Activated T-helper 1 cell treated with Interleukin-2 at 50 U/mL for 16 hours (primary cell): ENCODE measurements around the gene ETNK1.
"Not testable (repeated sequence)": the region's sequence is repeated elsewhere in the genome, so short reads cannot be mapped to it uniquely, and the experiment has no call there.

ENCODE experiments used
- DNase-seq: peaks from one replicate; pipeline ENCODE4 v3.0.0-alpha.2; 2020; ENCODE audit warnings: low read depth

The ETNK1 gene

DNA sequence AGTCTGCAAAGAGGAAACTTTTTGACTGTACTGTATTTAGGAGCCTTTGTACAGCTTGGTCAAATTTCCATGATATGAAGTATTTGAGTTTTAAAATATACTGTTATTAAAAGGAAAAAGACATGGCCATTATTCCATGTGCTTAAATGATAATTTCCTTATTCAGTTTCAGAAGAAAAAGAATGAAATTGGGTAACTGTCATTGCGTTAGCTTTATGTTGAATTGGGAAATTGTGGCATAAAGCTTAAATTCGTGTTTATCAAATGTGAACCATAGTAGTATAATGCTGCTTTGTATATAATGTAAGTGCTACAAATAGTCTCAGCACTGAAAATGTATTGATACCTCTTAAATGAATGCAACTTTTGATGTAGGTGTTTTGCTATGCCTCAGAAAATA is 64.9 kb downstream of the ETNK1 start:
- DNase-seq: no peak

DNA sequence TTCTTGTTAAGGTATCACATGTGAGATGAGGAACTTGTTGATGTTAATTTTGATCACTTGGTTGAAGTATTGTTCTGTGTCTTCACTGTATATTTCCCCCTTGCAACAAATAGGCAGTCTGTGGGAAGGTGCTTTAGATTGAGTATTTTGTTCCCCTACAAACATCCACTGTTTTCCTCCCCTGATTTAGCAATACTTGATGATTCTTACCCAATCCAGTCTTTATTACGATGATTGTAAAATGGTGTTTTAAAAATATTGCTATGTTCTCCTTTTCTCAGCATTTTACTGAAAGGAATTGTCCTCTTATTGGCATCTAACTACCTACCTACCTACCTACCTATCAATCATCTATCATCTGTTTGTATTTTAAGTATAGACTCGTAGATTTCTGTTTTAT is 66.3 kb downstream of the ETNK1 start:
- DNase-seq: no peak

DNA sequence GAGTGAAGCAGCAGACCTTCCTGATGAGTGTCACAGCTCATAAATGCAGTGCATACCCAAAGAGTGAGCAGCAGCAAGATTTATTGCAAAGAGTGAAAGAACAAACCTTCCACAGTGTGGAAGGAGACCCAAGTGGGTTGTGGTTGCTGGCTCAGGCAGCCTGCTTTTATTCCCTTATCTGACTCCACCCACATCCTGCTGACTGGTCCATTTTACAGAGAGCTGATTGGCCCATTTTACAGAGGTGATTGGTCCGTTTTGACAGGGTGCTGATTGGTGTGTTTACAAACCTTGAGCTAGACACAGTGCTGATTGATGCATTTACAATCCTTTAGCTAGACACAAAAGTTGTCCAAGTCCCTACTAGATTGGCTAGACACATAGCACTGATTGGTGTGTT is 67.5 kb downstream of the ETNK1 start:
- DNase-seq: not testable (repeated sequence)

DNA sequence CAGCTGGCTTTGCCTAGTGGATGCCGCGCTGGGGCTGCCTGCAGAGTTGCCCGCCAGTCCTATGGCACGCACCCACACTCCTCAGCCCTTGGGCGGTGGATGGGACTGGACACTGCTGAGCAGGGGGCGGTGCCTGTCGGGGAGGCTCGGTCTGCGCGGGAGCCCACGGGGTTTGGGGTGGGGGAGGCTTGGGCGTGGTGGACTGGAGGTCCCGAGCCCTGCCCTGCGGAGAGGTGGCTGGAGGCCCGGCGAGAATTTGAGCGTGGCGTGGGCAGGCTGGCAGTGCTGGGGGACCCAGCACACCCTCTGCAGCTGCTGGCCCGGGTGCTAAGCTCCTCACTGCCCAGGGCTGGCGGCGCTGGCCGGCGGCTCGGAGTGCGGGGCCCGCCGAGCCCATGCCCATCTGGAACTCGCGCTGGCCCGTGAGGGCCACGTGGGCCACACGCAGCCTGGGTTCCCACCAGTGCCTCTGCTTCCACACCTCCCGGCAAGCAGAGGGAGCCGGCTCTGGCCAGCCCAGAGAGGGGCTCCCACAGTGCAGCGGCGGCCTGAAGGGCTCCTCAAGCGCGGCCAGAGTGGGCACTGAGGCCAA is 68.1 kb downstream of the ETNK1 start:
- no peak for DNase-seq

DNA sequence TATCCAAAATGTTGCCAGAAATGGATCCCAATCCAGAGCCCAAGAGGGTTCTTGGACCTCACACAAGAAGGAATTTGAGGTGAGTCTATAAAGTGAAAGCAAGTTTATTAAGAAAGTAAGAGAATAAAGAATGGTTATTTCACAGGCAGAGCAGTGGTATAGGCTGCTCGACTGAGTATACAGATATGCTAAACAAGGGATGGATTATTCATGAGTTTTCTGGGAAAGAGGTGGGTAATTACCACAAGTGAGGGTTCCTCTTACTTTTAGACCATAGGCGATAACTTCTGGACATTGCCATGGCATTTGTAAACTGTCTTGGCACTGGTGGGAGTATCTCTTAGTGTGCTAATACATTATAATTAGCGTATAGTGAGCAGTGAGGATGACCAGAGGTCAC is 73.6 kb downstream of the ETNK1 start:
- DNase-seq: no peak

DNA sequence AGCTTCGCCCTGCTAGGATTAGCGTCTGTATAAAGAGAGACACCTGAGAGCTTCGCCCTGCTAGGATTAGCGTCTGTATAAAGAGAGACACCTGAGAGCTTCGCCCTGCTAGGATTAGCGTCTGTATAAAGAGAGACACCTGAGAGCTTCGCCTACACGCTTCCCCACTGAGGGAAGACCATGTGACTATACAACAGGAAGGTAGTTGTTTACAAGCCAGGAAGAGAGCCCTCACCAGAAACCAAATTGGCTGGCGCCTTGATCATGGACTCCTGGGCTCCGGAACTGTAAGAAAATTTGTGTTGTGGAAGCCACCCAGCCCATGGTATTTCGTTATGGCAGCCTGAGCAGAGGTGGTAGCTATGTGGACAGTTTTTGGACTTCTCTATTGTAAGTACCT is 74.7 kb downstream of the ETNK1 start:
- not testable (repeated sequence) for DNase-seq

DNA sequence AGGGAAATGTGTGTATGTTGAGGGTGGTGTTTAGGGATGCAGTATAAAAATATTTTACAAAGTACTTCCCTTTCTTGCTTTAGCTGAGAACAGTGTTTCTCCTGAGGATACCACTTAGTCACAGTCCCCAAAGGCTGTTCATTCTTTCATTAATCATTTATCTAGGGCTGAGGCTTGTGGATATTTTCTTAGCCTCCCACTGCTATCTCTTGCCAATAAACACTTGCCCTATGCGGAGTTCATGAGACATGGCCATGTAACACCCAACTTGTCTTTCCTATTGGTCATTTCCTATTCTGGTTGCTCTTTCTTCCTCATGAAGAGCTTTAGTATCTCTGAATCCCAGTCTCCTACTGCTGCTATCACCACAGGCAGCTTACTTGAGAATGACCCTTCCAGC is 75.1 kb downstream of the ETNK1 start:
- no peak for DNase-seq

DNA sequence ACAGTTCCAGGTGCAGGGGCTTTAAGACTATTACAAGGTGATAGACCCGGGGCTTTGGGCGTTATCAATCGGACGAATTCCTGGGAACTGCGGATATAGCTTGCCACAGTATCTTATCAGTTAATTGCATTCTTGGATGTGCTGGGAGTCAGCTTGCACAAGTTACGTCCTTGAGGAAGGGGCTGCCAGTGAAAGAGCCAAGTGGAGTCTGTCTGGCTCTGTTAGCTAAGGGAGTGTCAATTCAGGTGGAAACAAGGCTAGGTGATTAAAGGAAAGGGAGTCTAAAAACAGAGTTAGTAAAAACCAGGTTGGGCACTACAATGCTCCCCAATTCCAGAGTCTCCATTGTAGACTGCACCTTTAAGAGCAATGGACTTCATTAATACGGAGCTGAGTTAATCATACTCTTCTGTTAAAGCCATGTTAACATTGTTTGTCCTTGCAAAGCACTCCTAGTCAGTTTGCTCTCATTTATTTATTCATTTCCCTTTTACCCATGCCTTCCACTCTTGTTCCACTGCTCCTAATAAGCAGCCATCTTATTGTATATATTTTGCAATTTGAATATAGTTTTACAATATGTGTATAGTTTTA is 76.3 kb downstream of the ETNK1 start:
- not testable (repeated sequence) for DNase-seq

DNA sequence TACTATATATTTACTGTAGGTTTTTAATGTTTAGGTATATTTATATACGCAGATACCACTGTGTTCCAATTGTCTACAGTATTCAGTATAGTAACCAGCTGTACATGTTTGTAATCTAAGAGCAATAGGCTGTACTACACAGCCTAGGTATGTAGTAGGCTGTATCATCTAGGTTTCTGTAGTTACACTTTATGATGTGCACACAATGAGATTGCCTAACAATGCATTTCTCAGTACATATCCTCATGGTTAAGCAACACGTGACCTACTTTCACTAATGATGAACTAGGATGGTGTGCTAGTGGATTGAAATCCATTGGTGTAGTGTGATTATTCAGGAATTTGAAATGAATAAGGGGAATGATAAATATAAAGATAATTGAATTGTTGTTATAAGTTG is 77.7 kb downstream of the ETNK1 start:
- DNase-seq: no peak

DNA sequence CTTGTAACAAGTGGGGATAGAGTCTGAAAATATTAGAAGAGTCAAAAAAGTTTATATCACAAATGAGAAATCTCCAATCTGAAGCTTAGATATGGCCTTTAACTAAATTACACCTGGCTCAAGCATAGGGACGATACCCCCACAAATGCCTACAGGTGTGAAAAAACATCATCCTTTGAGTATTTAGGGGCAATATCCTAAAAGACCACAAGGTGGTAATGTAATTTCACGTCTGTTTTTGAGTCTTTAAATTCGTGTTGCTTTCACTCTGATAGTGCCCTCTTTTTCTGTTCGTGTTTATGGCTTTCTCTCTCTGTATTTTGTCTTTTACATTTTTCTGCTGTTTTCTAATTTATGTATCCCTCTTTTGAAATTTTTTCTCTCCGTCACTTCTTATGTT is 84.3 kb downstream of the ETNK1 start:
- no peak for DNase-seq

DNA sequence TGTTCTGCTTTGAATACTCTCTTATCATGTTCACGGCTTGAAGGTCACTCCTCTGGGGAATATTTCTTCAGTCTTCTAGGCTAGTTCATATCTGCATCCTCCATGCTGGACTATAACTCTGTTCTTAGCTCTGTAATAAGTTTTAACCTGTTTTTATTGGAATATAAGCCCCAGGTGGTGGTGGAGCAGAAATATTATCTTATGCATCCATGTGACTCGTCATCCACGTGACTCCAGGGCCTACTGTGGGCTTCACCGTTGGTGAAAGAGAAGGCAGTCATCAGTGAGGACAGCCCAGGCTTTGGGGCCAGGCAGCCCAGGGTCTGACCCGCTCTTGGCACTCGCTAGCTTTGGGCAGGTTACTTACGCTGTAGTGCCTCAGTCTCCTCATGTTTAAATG is 87.1 kb downstream of the ETNK1 start:
- DNase-seq: no peak

DNA sequence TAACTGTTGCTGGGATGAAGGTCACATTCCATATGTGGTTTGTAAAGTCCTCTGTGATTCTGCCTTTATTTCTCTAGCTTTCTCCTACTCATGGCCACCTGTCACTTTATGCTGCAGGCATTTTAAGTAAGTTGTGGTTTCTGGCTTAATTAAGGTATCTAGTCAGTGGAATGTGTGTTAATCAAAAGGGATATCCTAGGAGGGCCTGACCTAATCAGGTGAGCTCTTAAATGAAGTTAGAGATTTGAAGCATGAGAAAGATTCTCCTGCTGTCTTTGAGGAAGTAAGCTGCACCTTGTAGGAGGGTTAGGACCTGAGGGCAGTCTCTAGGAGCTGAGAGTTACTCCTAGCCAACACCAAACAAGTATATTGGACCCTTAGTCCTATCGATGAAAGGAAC is 90.3 kb downstream of the ETNK1 start:
- DNase-seq: no peak

DNA sequence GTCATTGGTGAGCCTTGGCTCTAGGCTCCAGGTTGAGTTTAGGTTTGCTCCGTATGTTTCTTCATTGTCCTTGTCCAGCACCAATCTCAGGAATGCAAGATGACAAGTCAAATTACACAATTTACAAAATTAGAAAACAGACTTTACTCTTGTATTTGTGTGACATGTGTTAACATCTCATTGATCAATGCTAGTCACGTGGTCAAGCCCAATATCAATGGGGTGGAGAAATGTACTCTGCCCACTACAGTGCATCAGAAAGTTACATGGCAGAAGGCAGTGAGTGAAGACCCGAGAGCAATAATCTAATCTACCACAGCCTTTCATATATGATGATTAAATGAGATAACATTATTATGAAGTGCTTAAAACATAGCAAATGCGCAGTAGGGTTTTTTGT is 94.8 kb downstream of the ETNK1 start:
- DNase-seq: no peak

DNA sequence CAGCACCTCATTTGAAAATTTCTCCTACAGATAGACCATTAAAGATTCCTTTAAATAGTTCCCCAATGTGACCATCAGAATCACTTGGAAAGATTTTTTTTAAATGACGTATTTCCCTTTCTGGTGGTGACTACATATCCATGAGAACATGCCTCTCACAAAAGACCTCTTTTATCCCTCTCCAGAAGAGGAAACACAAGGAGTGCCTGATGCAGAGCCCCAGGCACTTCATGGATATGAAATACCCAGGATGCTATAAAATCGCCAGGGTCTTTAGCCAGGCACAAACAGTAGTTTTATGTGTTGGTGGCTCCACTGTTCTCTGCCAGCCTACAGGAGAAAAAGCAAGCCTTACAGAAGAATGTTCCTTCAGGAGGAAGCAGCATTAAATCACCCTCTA is 97.1 kb downstream of the ETNK1 start:
- DNase-seq: no peak

DNA sequence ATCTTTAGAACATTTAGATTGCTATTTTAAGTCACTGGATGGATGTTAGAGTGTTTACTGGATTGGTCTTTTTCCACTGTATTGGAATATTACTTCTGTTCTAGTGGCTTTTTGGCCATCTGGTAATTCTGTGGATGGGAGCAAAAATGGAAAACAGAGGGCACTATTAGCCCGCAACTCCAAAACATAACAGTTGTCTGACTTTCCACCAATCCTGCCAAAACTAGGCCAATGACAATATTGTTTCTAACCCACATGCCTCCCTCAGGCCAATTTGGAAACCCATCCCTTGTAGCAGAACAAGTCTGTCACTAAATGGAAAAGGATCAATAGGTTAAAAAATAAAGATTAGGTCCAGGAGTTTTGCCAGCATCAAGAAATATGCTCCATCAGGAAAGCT is 97.8 kb downstream of the ETNK1 start:
- DNase-seq: no peak

DNA sequence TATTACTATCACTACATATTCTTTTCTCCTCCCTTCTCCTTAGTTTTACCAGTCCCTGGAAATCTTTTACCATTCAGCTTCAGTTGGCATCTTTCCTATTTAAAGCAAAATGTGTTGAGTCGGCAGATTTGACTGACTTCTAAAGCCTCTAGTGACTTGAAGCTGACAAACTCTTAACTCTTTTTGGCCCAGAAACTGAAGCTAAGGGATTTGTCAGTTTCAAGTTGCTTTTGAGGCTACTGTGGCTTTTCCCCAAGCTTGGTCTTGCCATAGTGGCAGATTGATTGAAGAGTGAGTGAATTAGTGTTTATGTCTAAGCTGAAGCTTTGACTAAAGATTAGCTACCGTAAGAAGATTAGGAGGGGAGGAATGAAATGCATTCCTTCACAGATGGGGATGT is 104.0 kb downstream of the ETNK1 start:
- no peak for DNase-seq

DNA sequence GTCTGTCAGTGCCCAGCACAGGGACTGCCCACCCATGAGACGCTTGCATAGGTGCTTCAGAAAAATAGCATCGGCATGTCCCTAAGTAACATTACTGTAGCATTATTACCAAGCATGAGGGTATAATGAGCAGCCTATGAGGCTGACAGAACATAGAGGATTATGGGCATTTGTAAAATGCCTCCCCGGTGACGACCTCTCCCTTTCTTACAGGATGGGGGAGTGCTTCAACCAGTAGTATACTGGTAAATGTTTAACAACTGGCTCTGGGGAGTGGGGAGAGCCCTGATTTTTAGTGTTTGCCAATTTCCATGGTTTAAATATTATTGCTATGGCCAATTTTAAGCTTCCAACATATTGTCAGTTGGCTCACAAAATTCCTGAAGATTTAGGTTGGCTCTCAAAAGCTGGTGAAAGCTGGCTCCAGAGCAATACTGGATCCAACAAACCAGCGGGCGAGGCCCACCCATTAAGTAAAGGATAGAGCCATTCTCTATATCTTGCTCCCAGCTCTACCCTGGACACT is 104.5 kb downstream of the ETNK1 start:
- no peak for DNase-seq

DNA sequence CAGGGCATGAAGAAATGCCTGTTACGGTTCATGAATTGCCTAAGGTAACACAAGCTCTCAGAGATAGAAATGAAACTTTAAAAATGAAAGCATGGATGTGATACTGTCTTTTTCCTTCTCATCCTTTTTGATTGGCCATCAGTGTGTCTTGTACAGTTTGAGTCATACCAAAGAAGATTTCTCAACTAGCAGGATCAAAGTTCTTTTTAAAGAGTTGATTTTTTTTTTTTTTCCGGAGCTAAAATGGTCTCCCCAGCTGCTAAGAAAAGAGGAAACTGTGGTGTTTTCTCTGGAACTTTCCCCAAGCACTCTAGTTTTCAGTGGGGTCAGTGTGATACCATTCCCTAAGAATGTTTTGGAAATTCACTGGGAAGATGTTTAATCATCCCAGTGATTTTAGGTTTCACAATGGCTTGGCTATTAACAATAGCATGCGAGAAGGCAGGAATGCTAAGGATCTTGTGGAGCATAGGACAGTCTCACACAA is 105.0 kb downstream of the ETNK1 start:
- no peak for DNase-seq

DNA sequence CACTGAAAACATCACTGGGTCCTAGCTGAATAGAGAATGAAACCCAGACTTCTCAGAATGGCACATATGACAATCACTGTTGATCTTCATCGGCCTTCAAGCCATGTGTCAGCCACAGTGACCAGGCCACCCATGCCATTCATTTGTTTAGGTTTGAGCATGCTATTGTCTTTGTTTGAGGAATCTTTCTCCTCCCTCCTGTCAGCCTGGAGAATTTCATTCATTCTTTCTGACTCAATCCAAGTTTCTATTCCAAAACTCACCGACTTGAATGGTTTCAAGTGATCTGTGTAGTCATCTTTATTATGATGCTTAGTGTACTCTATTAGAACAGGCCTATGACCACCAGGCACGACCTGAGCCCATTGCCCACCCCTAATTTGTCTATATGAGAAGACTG is 106.3 kb downstream of the ETNK1 start:
- DNase-seq: no peak

DNA sequence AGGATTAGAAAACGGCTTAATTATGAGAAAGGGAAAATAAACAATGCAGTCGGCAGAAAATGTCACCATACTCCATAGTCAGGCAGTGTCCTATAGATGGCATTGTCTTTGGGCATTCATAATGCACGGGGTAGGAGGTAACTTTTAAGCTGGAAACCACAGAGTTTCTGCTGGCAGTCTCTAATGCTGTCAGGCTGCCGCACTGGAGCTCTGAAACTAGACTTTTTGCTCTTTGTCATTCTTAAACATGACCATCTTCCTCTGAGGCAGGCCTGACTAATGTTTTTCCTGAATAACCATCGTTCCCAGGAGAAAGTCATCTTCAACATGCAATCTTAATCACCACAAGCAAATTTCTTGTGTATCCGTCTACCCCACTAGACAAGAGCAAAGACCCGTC is 108.8 kb downstream of the ETNK1 start:
- no peak for DNase-seq

DNA sequence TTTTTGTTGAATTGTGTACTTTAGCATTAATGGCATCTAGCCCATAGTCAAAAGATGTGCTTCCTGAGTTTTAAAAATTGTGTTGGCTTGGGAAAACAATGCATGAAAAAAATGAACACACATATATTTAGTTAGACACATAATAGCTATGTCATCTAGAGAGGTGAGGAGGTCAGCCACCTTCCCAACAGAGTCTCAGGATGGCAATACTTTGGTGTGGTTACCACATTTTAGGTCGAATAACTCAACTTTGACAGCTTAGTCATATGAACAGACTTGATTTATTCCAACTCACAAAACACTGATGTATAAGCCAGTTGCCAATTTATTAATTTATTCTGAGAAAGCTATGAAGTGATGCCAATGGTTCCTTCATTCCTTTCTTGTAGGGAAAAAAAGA is 114.0 kb downstream of the ETNK1 start:
- DNase-seq: no peak
